Caki2 (cell line): Measurements from ENCODE around the gene ACP1. TPM values are rescaled to one million over a fixed set of nuclear protein-coding genes. Genes with fewer than 3 reads are reported as not detected.
"Not testable (repeated sequence)": the region's sequence is repeated elsewhere in the genome, so short reads cannot be mapped to it uniquely, and the experiment has no call there.

Experiments used
- DNase-seq: peaks from one replicate; pipeline ENCODE4 v3.0.0-alpha.2; 2015; ENCODE audit warnings: low read depth
- in situ Hi-C: cut with HindIII; loops from 2 replicates; pipeline ENCODE4 v1.10.0; 2016; ENCODE audit warnings: low sequenced_read_pairs, low pct_unique_long_range_greater_than_20kb, mixed read lengths
- total RNA-seq: library from RNA; depleted of rRNA; stranded (reverse); fragments of >200 nt; shearing (Covaris generic); gene quantifications from 2 replicates; pipeline ENCODE4 v1.2.3, GENCODE V29; 2014; ENCODE audit warnings: low replicate concordance

ACP1 gene
- total RNA-seq, 1 experiment from 2014 or later, result 216 TPM

DNA sequence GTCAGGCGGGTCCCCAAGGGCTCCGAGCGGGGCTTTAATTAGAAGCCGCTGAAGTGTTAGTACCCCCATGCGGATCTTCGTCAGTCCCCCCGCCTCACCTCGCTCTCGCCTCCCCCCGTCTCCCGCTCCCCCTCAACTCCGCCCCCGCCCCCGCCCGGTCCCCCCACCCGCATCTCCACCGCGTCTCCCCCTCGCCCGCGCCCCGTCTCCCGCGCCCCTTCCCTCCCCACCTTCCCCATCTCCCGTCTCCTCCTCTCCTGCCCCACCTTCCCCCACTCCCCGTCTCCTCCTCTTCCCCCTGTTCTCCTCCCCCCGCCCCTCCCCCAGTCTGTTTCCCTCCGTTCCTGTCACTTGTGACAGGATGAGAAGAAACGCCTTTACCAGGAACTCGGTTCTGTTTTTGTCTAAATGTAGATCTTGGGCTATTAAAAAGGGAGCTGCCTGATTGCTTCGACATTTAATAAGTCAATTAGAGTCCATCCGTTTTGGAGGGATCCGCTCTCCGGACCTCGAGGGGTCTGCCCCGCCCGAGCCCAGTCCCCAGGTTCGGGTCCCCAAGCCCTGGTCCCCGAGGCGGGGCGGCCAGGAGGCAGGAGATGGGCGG is 24.1 kb downstream of the ACP1 start:
- in situ Hi-C loops, result no loop called here
- no peak for DNase-seq

DNA sequence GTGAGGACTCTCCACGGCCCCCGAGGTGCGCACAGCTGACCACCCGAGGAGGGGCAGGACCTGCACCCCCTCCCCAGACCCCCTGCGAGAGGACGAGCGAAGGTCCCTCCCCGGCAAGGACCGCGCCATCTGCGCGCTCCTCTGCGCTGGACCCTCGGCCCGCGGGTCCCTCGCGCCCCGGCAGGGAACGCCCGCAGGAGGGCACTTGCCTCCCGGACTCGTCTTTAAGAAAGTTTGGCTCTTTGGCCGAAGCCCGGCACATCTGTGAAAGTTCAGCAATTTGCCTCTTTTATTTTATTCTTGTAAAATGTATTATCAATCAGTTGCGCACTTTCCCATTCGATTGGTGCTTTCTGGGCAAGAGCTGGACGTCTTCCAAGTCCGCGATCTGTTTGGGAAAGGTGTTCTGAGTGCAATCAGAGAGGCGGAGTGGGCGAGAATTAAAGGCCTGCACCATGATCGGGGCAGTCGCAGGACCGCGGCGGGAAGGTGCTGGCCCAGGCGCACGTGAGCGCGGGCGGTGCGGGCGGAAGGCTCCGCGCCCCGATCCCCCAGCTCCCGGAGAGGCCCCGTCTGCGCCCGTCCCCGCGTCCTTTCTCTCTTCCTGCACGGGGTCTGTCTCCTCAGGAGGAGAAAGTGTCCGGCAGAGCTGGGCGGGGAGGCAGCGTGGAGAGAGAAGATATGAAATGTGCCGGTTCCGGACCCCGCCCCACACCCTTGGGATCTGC is 24.8 kb downstream of the ACP1 start:
- in situ Hi-C loops, result no loop called here

DNA sequence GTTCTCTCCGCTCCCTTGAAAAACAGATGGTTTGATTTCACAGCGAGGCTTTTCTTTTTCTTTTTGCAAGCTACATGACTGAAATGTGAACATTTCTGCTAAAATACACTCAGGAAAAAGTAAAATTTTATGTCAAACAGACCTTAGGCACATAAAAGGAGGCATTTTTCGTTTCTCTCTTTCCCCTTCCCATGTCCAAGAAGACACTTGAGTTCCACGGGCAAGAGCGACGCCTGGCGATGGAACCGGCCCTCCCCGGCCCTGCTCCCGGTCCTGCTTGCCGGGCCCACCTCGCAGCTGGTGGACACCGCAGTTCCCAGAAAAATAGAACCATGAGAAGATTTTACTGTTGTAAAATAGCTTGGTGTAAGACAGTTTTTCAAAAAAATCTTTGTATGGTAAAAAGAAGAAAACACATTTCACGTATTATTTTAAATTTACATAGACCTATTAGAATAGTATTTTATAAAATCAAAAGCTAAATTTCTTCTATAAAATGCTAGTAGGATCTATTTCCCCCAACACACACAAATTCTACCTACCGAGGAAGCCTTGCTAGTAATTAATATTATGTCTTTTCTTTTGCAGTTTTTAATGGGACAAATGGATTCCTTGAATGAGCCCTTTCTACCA is 25.5 kb downstream of the ACP1 start:
- in situ Hi-C loops, result no loop called here
- DNase-seq, result no peak

More for the DNA sequence above, 24.8 kb downstream of the ACP1 start:
- no peak for DNase-seq

DNA sequence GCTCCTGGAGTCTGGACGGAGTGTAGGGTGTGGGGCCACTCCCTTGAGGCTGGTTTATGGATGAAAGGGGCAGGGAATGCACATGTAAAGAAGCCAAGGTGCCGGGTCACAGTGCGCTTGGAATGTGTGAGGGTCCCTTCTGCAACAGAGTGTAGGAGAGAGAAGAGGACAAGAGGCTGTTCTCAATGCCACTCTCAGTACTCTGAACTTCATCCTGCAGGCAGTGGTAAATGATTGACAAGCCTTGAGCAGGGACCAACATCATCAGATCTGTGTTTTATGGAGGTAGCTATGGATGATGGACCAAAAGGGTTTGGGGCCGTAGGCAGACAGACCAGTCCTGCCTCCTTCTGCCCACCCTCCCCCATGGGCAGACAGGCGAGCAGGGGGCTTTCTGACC is 30.3 kb downstream of the ACP1 start:
- in situ Hi-C loops, result no loop called here
- no peak for DNase-seq

DNA sequence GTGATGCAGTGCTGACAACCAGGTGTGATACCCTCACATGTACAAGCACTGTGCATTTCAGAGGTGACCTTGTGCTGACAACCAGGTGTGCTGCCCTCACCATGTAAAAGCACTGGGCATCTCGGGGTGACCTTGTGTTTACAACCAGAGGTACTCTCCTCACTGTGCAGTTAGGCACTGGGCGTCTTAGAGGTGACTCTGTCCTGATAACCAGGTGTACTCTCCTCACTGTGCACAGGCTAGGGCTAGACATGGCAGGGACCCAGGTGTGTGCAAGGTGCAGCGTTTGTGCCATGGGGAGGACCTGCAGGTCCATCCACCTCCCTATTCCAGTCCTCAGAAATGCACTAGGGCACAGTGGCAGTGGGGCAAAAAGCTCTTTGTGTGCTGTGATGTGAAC is 31.6 kb downstream of the ACP1 start:
- in situ Hi-C loops, result no loop called here

DNA sequence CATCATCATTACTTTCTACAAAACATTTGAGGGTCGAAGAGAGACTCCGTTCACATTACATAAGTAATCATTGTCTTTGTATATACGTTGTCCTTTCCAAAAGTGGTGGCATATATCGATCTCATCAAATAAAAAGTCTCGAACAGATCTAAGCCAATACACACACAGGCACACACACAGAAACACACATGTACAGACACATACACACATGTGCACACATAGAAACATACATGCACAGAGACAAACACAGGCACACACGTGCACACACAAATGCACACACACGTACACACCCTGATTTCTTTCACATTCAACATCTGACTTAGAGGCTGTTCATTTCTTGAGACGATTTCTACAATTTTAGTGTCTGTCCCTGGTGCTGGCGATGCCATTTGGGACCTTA is 40.6 kb downstream of the ACP1 start:
- DNase-seq, result no peak
- in situ Hi-C loops, result no loop called here

More for the DNA sequence above, 31.6 kb downstream of the ACP1 start:
- DNase-seq, result no peak

DNA sequence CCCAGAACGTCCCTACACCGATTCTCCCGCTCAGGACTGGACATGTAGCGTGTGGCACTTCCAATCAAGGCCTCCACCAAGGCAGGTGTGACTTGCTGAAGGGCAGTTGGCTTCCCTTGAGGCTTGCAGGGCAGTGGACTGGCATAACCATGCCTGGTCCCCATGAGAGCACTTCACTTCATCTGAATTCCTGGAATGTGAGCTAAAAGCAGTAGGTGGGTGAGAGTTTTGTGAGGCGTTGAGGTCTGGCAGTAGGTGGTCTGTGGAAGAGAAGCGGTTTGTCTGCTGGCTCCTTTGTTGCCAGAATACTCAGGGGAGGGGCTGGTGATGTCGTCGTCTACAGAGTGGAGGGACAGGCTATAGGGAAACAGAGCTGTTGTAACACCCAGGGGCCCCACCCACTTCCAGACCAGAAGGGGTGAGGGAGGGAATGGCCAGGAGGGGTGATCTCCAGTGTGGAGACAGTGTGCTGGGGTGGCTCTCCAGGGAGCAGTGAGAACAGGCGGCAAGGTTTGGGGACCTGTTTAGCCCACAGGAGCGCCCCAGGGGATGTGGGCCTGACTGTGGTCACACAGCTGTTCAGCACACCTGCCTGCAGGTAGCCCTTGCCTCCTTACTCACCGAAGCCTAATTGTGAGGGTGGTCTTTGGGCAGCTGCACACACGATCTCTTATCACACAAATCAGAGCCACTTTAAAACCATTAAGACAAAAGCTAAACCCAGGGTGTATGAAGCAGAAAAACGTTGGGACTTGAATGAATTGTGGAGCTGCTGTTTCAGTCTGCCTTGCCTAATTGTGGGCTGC is 44.6 kb downstream of the ACP1 start:
- in situ Hi-C loops, result no loop called here
- no peak for DNase-seq

DNA sequence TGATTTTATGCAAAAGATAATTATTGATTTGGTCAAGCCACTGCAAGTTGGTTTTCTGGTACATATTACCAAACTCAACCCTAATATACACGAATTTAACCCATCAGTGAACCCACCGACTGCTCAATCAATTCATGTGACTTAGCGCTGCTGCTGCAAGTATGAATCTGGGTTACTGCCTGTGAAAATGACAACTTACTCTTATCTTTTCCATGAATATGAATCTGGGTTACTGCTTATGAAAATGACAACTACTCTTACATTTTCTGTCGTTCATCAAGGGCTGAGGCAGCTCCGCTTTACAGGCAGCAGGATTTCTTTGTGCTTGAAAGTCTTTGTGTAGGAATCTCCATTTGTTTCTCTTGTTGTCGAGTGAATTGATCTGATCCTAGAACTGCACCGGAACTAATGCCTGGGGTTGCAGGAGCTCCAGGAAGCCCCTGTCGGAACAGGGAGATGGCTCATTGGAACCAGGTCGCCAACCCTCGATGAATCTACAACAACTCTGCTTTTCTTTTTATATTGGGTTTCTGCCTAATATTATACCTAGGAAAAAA is 45.3 kb downstream of the ACP1 start:
- DNase-seq, result no peak
- in situ Hi-C loops, result no loop called here

DNA sequence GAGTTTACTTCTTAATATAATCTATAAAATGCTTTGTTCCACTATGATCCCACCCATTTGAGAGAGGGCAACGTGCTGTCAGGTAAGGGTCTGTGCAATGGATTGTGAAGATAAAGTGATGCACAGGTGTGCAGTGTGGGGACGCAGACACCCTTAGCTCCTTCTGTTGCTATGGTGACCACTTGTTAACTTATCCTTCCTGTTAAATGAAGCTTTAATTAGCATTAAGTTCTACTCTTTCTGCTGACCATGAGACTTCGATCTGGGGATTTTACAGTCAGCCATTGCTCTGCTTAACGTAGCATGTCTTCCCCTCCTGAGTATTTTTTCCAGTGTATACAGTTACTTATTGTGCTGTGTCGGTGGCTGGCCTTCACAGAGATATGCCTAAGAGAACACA is 46.2 kb downstream of the ACP1 start:
- in situ Hi-C loops, result no loop called here
- no peak for DNase-seq

DNA sequence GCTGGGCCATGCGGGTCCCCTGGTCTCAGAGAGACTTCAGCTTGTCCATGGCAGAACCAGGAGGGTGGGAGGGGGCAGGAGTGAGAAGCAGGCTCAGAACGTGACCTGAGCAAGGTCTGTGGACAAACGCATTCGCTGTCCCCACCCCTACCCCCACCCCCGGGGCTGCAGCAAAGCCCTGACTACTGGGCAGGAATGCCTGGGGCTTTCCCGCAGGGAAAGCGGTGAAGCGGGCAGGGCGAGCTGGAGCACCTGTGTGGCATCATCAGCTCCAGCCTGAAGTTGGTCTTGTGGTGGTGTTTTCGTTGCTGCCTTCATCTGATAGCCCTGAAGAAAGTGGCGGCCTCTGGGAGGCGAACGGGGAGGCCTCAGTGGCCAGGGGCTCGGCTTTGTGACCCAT is 49.2 kb downstream of the ACP1 start:
- in situ Hi-C loops, result no loop called here
- no peak for DNase-seq

DNA sequence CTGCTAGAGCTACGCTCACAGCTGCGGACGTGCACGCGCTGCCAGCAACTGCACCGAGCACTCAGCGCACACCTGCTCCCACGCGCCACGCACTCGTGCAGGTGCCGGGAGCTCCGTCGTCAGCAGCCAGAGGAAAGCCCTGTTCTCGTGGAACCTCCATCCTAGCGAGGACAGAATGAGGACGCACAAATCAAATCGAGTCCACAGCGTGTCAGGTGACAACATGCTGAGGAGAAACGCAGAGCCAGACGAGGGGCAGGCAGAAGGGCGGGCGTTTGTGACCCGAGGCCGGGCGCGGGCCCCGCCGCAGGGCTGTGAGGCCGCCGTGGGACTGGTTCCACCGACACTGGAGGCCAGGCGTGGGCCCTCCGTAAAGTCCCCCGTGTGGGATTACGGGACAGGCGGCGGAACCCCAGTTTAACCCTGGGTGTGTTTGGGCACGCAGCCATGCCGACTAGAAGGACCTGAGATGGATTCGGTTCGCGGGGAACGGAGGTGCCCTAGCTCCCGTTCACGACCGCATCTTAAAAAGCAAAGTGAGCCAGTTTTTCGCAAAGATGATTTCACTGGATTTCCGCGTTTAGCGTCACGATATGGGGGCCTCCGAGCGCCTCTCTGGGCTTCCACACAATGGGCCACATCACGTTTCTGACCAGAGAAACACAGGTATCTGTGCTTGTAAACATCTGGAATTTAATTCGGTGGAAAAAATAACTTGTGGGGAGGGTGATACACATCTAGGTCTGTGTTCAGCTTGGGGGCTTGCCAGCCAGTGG is 50.0 kb downstream of the ACP1 start:
- in situ Hi-C loops, result no loop called here
- DNase-seq, result no peak

DNA sequence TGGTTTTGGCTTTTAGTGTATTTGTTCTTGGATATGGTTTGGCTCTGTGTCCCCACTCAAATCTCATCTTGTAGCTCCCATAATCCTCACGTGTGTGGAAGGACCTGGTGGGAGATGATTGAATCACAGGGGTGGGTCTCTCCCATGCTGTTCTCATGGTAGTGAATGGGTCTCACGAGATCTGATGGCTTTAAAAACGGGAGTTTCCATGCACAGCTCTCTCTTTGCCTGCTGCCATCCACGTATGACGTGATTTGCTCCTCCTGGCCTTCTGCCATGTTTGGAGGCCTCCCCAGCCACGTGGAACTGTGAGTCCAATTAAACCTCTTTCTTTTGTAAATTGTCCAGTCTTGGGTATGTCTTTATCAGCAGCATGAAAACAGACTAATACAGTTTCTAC is 51.2 kb downstream of the ACP1 start:
- in situ Hi-C loops, DNase-seq: not testable (repeated sequence)

DNA sequence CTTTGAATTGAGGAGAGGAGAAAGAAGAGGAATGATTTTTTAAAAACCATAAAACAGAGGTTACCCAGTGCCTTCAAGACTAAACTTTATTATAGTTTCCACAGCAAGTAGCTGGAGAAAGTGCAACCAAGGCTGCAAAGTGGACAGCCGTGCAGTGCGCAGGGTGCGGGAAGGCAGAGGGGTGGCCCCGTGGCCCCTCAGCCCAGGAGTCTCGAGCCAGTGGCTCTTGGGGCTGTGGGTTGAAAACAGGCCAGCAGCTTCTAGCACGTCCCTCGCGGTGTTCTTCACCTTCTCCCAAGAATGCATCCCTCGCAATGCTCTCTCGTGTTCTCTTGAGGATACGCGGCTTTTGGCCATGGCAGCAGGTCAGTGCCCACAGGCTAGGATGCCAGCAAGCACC is 51.6 kb downstream of the ACP1 start:
- in situ Hi-C loops, result no loop called here
- DNase-seq, result no peak

DNA sequence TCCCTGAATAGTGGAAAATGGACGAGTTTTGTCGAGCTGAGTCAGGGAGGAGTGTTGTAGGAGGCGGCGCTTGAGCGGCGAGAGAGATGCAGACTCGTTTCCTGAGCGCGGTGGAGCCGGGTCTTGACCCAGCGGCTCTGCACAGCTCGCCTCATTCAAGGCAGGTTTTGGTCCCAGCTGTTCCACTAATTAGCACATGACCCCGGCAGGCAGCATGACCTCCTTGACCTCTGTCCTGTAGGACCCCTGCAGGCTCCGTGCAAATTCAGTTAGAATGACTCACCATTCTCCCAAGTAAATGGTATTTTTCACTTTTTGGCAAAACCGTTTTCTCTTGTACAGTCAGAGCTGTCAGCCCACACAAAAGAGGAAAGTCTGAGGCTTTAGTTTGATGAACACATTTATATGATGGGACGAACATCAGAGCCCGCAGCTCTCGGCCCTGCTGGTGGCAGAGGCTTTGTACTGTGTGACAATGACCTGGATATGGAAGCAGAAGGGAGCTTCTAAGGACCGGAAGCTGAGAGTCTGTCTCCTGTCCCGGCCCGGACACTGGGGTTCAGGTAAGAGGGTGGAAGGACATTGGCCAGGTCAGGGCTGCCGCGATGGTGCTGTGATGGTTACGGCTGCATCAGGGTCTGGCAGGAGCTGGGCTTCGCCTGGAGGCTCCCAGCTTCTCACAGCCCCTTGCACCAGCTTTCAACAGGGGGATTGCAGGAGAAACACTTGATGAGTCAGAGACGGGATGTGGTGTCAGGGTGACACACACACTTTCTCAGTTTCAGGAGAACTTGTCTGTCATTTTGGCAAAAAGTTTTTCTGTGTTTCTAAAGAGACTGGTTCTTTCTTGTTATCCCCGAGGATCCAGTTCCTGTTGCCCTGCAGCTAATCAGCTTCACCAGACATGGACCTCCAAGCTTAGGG is 53.0 kb downstream of the ACP1 start:
- in situ Hi-C loops, result no loop called here
- no peak for DNase-seq

DNA sequence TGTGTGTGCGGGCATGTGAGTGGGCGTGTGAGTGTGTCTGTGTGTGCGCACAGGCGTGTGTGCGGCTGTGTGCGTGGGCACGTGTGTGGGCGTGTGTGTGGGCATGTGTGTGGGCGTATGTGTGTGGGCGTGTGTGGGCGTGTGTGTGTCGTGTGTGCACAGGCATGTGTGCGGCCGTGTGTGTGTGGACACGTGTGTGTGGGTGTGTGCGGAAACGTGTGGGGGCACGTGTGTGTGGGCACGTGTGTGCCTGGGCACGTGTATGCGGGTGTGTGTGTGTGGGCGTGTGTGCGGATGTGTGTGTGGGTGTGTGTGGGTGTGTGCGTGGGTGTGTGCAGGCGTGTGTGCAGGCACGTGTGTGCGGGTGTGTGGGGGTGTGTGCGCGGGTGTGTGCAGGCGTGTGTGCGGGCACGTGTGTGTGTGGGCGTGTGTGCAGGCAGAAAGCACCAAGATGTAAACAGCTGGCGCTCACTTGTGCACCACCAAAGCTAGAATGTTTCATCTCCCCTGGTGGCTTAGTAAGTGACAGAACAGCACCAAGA is 54.4 kb downstream of the ACP1 start:
- no peak for DNase-seq
- in situ Hi-C loops, result no loop called here

DNA sequence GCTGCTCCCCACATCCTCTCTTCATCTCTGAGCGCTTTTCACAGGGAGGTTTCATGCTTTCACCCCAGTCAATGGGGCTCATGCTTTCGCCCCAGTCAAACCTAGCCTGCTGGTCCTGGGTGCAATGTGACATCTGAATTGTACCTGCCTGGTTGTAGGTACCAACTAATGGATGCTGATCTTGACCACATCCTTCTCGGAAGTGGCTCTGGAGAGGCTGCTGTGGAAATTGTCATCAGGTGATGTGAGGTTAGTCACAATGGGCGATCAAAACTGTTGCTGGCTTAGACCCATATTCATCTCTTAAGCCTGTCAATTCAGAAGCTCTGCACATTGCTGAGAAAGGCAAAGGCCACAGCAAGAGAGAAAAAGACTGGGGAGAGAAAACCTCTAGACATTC is 55.8 kb downstream of the ACP1 start:
- DNase-seq, result no peak
- in situ Hi-C loops, result no loop called here

DNA sequence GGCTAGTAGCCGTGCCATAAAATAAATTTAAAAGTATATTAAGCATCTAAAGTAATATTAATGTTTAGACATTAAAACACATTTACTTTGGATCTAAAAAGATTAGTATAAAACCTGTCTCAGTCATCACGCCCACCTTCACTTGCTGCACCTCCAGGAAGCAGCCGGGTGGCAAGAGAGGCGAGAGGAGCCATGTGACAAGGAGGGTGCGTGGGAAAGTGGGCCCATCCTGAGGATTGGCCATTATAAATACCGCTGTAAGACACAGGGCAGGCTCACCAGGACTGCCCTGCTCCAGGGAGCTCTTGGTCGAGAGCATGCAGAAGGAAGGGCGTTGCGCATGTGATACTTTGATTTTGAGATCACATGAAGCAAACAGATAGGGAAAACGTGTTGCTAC is 57.6 kb downstream of the ACP1 start:
- in situ Hi-C loops, result no loop called here
- DNase-seq, result no peak
